ENCODE data around the gene SPRR4. TPM values are rescaled to one million over a fixed set of nuclear protein-coding genes. Genes with fewer than 3 reads are reported as not detected.
"Not testable (repeated sequence)": the region's sequence is repeated elsewhere in the genome, so short reads cannot be mapped to it uniquely, and the experiment has no call there.

The SPRR4 gene
- polyA plus RNA-seq, 1 donor = not detected

DNA sequence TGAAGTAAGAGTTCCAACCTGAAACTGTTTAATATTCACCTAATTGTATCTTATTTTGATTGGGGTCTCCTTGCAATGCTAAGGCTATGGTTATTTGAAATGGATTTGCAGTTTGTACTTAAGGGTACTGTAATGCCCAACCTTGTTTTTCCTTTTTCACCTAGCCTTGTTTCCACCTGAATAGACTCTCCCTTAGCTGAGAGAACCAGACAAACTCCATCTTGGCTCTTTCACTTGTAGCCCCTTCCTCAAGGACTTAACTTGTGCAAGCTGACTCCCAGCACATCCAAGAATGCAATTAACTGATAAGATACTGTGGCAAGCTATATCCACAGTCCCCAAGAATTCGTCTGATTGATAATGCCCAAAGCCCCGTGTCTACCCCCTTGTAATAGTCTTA lies 51.4 kb downstream of the SPRR4 start:
- DNase-seq (ENCODE audit: low read depth) = not testable (repeated sequence)

Other genes with a start within 250 kb of the SPRR4 start
- not detected for gene KPRP, start 212.6 kb upstream of the SPRR4 start, polyA plus RNA-seq (ENCODE audit: insufficient read length)
- not detected for gene LCE1F, start 195.5 kb upstream of the SPRR4 start, polyA plus RNA-seq (ENCODE audit: insufficient read length)
- gene LCE1E, start 184.4 kb upstream of the SPRR4 start, polyA plus RNA-seq (ENCODE audit: insufficient read length) = not detected
- not detected for gene LCE1D, start 173.9 kb upstream of the SPRR4 start, polyA plus RNA-seq (ENCODE audit: insufficient read length)
- gene LCE1C, start 164.0 kb upstream of the SPRR4 start, polyA plus RNA-seq (ENCODE audit: insufficient read length) = not detected
- gene LCE1B, start 158.7 kb upstream of the SPRR4 start, polyA plus RNA-seq (ENCODE audit: insufficient read length) = not detected
- gene LCE1A, start 143.2 kb upstream of the SPRR4 start, polyA plus RNA-seq (ENCODE audit: insufficient read length) = not detected
- gene LCE6A, start 127.8 kb upstream of the SPRR4 start, polyA plus RNA-seq (ENCODE audit: insufficient read length) = not detected
- gene LCE7A, start 110.7 kb upstream of the SPRR4 start, polyA plus RNA-seq (ENCODE audit: insufficient read length) = not detected
- not detected for gene SMCP, start 92.3 kb upstream of the SPRR4 start, polyA plus RNA-seq (ENCODE audit: insufficient read length)
- not detected for gene IVL, start 62.1 kb upstream of the SPRR4 start, polyA plus RNA-seq (ENCODE audit: insufficient read length)
- not detected for gene SPRR5, start 23.4 kb upstream of the SPRR4 start, polyA plus RNA-seq (ENCODE audit: insufficient read length)
- gene SPRR1A, start 13.4 kb downstream of the SPRR4 start, polyA plus RNA-seq (ENCODE audit: insufficient read length) = not detected
- not detected for gene SPRR3, start 31.1 kb downstream of the SPRR4 start, polyA plus RNA-seq (ENCODE audit: insufficient read length)
- not detected for gene SPRR1B, start 60.6 kb downstream of the SPRR4 start, polyA plus RNA-seq (ENCODE audit: insufficient read length)
- gene SPRR2D, start 70.5 kb downstream of the SPRR4 start, polyA plus RNA-seq (ENCODE audit: insufficient read length) = not detected
- gene SPRR2A, start 86.9 kb downstream of the SPRR4 start, polyA plus RNA-seq (ENCODE audit: insufficient read length) = not detected
- not detected for gene SPRR2B, start 101.0 kb downstream of the SPRR4 start, polyA plus RNA-seq (ENCODE audit: insufficient read length)
- gene SPRR2E, start 123.9 kb downstream of the SPRR4 start, polyA plus RNA-seq (ENCODE audit: insufficient read length) = not detected
- not detected for gene SPRR2F, start 142.9 kb downstream of the SPRR4 start, polyA plus RNA-seq (ENCODE audit: insufficient read length)
- gene SPRR2G, start 180.2 kb downstream of the SPRR4 start, polyA plus RNA-seq (ENCODE audit: insufficient read length) = not detected
- not detected for gene LELP1, start 232.8 kb downstream of the SPRR4 start, polyA plus RNA-seq (ENCODE audit: insufficient read length)
- gene PRR9, start 246.9 kb downstream of the SPRR4 start, polyA plus RNA-seq (ENCODE audit: insufficient read length) = not detected